Astrocyte (in vitro differentiated cells and primary cell): Measurements from ENCODE around the gene SH3BGRL2. TPM values are rescaled to one million over a fixed set of nuclear protein-coding genes. Genes with fewer than 3 reads are reported as not detected.

ENCODE experiments used
- DNase-seq: peaks from one replicate; pipeline ENCODE4 v3.0.0-alpha.2; 2010; ENCODE audit warnings: low read depth
- FAIRE-seq: peaks from 2 replicates; lab custom pipeline; 2011; peaks lifted over from hg19 to GRCh38; lab: Jason Lieb, UNC
- H2AFZ ChIP-seq: 2 replicates; pipeline ENCODE4 v1.6.0; 2012; ENCODE audit warnings: low read depth, low read length, inconsistent platforms
- H3K27ac ChIP-seq: 2 replicates; pipeline ENCODE4 v1.5.1; 2011; ENCODE audit warnings: low read depth, low read length, inconsistent platforms
- H3K27me3 ChIP-seq: 2 replicates; pipeline ENCODE4 v1.6.0; 2011; ENCODE audit warnings: low read length, inconsistent platforms; ENCODE audit not compliant: insufficient read depth
- H3K36me3 ChIP-seq: 2 replicates; pipeline ENCODE4 v1.5.1; 2011; ENCODE audit warnings: low read length, inconsistent platforms; ENCODE audit not compliant: insufficient read depth
- H3K4me1 ChIP-seq: 2 replicates; pipeline ENCODE4 v1.5.1; 2011; ENCODE audit warnings: low read length, inconsistent platforms; ENCODE audit not compliant: insufficient read depth
- H3K4me2 ChIP-seq: 2 replicates; pipeline ENCODE4 v1.6.0; 2012; ENCODE audit warnings: low read length, inconsistent platforms
- H3K4me3 ChIP-seq: 2 replicates; pipeline ENCODE4 v1.5.1; 2011; ENCODE audit warnings: low read depth, mild to moderate bottlenecking, low read length, inconsistent platforms; ENCODE audit not compliant: insufficient read depth
- H3K79me2 ChIP-seq: 2 replicates; pipeline ENCODE4 v1.6.0; 2012; ENCODE audit warnings: mild to moderate bottlenecking, low read length, inconsistent platforms; ENCODE audit not compliant: insufficient read depth
- H3K9ac ChIP-seq: 2 replicates; pipeline ENCODE4 v1.6.0; 2012; ENCODE audit warnings: mild to moderate bottlenecking, low read length, inconsistent platforms
- H3K9me3 ChIP-seq: 2 replicates; pipeline ENCODE4 v1.5.1; 2012; ENCODE audit warnings: low read depth, mild to moderate bottlenecking, low read length, inconsistent platforms; ENCODE audit not compliant: insufficient read depth
- H4K20me1 ChIP-seq: 2 replicates; pipeline ENCODE4 v1.6.0; 2012; ENCODE audit warnings: low read length, inconsistent platforms; ENCODE audit not compliant: insufficient read depth
- H3K27ac Mint-ChIP-seq: one replicate; pipeline ENCODE4 v1.8.0; 2021; ENCODE audit warnings: mild to moderate bottlenecking, mixed read lengths; ENCODE audit not compliant: unreplicated experiment
- H3K27me3 Mint-ChIP-seq: one replicate; pipeline ENCODE4 v1.8.0; 2021; ENCODE audit warnings: low read depth, mixed read lengths; ENCODE audit not compliant: unreplicated experiment
- H3K36me3 Mint-ChIP-seq: one replicate; pipeline ENCODE4 v1.8.0; 2021; ENCODE audit warnings: low read depth, mixed read lengths; ENCODE audit not compliant: unreplicated experiment
- H3K4me1 Mint-ChIP-seq: one replicate; pipeline ENCODE4 v1.8.0; 2021; ENCODE audit warnings: low read depth, mixed read lengths; ENCODE audit not compliant: unreplicated experiment
- H3K4me3 Mint-ChIP-seq: one replicate; pipeline ENCODE4 v1.8.0; 2021; ENCODE audit warnings: mild to moderate bottlenecking, moderate library complexity, mixed read lengths; ENCODE audit not compliant: unreplicated experiment
- H3K9me3 Mint-ChIP-seq: one replicate; pipeline ENCODE4 v1.8.0; 2021; ENCODE audit warnings: mild to moderate bottlenecking, mixed read lengths; ENCODE audit not compliant: unreplicated experiment
- CTCF ChIP-seq: IDR thresholded peaks from 2 replicates; pipeline ENCODE4 v1.5.1; 2011; ENCODE audit warnings: low read depth, mild to moderate bottlenecking, inconsistent platforms, low read length, moderate library complexity; ENCODE audit not compliant: insufficient read depth
- EZH2 ChIP-seq: IDR thresholded peaks from 2 replicates; pipeline ENCODE4 v1.6.1; 2012; ENCODE audit warnings: mild to moderate bottlenecking, low read length, inconsistent platforms; ENCODE audit not compliant: insufficient read depth
- total RNA-seq: library from RNA; stranded (reverse); gene quantifications from 2 replicates; pipeline ENCODE4 v1.2.1, GENCODE V29; 2021

Gene SH3BGRL2
- total RNA-seq, 1 donor from 2014 or later, result 15.9 TPM

- H3K9ac ChIP-seq, result no peak overlapping the region
- no peaks in the 10 kb centered on the region for H3K36me3 ChIP-seq
- no peak overlapping the region for H3K27ac Mint-ChIP-seq
Measured at GRCh38 chr6:79602859-79603258, 28.3 kb upstream of the SH3BGRL2 start.

GRCh38 chr6:79604583-79605037 is 26.5 kb upstream of the SH3BGRL2 start:
- Histone ChIP-seq H3K4me3 (no peak overlapping the region), H2AFZ (no peak overlapping the region), H3K27ac (peak overlapping the region; percentile 25), H3K9me3 (no peaks in the 10 kb centered on the region), H3K4me2 (peak overlapping the region; percentile 53), H4K20me1 (no peaks in the 10 kb centered on the region), H3K4me1 (peaks cover 17% of the 10 kb centered on the region), H3K36me3 (no peaks in the 10 kb centered on the region), H3K79me2 (no peaks in the 10 kb centered on the region), H3K9ac (no peak overlapping the region), H3K27me3 (no peaks in the 10 kb centered on the region)
- no peak for TF ChIP-seq CTCF
- no peak for TF ChIP-seq EZH2
- Mint-ChIP-seq H3K36me3 (peaks cover 3% of the 10 kb centered on the region), H3K9me3 (peaks cover 3% of the 10 kb centered on the region), H3K27me3 (no peaks in the 10 kb centered on the region), H3K4me1 (peaks cover 41% of the 10 kb centered on the region), H3K27ac (peak overlapping the region; percentile 90), H3K4me3 (no peak overlapping the region)
- FAIRE-seq (no peak), DNase-seq (peak; percentile 98)

More at GRCh38 chr6:79602859-79603258, 28.3 kb upstream of the SH3BGRL2 start:
- no peaks in the 10 kb centered on the region for H4K20me1 ChIP-seq
- H3K4me1 ChIP-seq, result peaks cover 17% of the 10 kb centered on the region
- no peak for TF ChIP-seq EZH2
- no peak for TF ChIP-seq CTCF
- Mint-ChIP-seq H3K36me3 (no peaks in the 10 kb centered on the region), H3K27me3 (no peaks in the 10 kb centered on the region), H3K4me3 (no peak overlapping the region), H3K4me1 (peaks cover 36% of the 10 kb centered on the region), H3K9me3 (peaks cover 3% of the 10 kb centered on the region)
- no peaks in the 10 kb centered on the region for H3K27me3 ChIP-seq
- H3K27ac ChIP-seq, result no peak overlapping the region
- no peak overlapping the region for H2AFZ ChIP-seq
- DNase-seq (no peak), FAIRE-seq (no peak)
- no peak overlapping the region for H3K4me3 ChIP-seq
- no peaks in the 10 kb centered on the region for H3K9me3 ChIP-seq
- no peaks in the 10 kb centered on the region for H3K79me2 ChIP-seq
- no peak overlapping the region for H3K4me2 ChIP-seq

- Mint-ChIP-seq H3K4me3 (no peak overlapping the region), H3K27me3 (no peaks in the 10 kb centered on the region), H3K36me3 (peaks cover 3% of the 10 kb centered on the region), H3K9me3 (peaks cover 3% of the 10 kb centered on the region), H3K4me1 (peaks cover 41% of the 10 kb centered on the region), H3K27ac (peak overlapping the region; percentile 79)
- Histone ChIP-seq H3K4me3 (no peak overlapping the region), H3K79me2 (no peaks in the 10 kb centered on the region), H4K20me1 (no peaks in the 10 kb centered on the region), H3K9ac (no peak overlapping the region), H3K36me3 (no peaks in the 10 kb centered on the region), H3K27ac (peak overlapping the region; percentile 6), H3K9me3 (no peaks in the 10 kb centered on the region), H3K27me3 (no peaks in the 10 kb centered on the region), H2AFZ (no peak overlapping the region), H3K4me2 (peak overlapping the region; percentile 53), H3K4me1 (peaks cover 17% of the 10 kb centered on the region)
- FAIRE-seq (no peak), DNase-seq (peak; percentile 85)
- TF ChIP-seq CTCF, result no peak
- TF ChIP-seq EZH2, result no peak
Measured at GRCh38 chr6:79605061-79605460, 26.1 kb upstream of the SH3BGRL2 start.
